NCI-H187 (cell line): Measurements from ENCODE around the gene RPRD1B.

Experiments used
- DNase-seq, 2 experiments: peaks; one replicate each; lab custom pipeline; 2025; lab: John Stamatoyannopoulos, UW

RPRD1B gene

GRCh38 chr20:38120625-38120988 lies 87.1 kb downstream of the RPRD1B start:
- no peak for DNase-seq

- DNase-seq = no peak
Measured at GRCh38 chr20:38121741-38122140, 88.2 kb downstream of the RPRD1B start.

GRCh38 chr20:38123021-38123587 lies 89.6 kb downstream of the RPRD1B start:
- DNase-seq = no peak

- no peak for DNase-seq
Measured at GRCh38 chr20:38125157-38126056, 91.9 kb downstream of the RPRD1B start.

- DNase-seq = no peak
Measured at GRCh38 chr20:38126146-38126921, 92.8 kb downstream of the RPRD1B start.

- no peak for DNase-seq
Measured at GRCh38 chr20:38126932-38127621, 93.5 kb downstream of the RPRD1B start.

GRCh38 chr20:38127920-38128528 lies 94.5 kb downstream of the RPRD1B start:
- DNase-seq = no peak

- no peak for DNase-seq
Measured at GRCh38 chr20:38128691-38129090, 95.1 kb downstream of the RPRD1B start.

- no peak for DNase-seq
Measured at GRCh38 chr20:38129248-38129865, 95.8 kb downstream of the RPRD1B start.

- DNase-seq = no peak
Measured at GRCh38 chr20:38129893-38130609, 96.5 kb downstream of the RPRD1B start.

GRCh38 chr20:38130687-38131587 lies 97.4 kb downstream of the RPRD1B start:
- DNase-seq = no peak

GRCh38 chr20:38131588-38132121 lies 98.1 kb downstream of the RPRD1B start:
- no peak for DNase-seq

GRCh38 chr20:38132156-38132909 lies 98.8 kb downstream of the RPRD1B start:
- no peak for DNase-seq

GRCh38 chr20:38132910-38133501 lies 99.5 kb downstream of the RPRD1B start:
- DNase-seq = no peak

GRCh38 chr20:38133680-38134426 lies 100.3 kb downstream of the RPRD1B start:
- no peak for DNase-seq

- no peak for DNase-seq
Measured at GRCh38 chr20:38134427-38135270, 101.1 kb downstream of the RPRD1B start.

- no peak for DNase-seq
Measured at GRCh38 chr20:38135271-38135650, 101.7 kb downstream of the RPRD1B start.
